AG04449 (cell line): ENCODE results near the gene RPL22L1.
"Not testable (repeated sequence)": the region's sequence is repeated elsewhere in the genome, so short reads cannot be mapped to it uniquely, and the experiment has no call there.

Experiments used
- CTCF ChIA-PET: fragments of 350-600 bp; formaldehyde crosslinking; extraction: SDS; loops from one replicate; lab custom pipeline; 2021; ENCODE audit warnings: antibody characterized with exemption; lab: Yijun Ruan, JAX
- POLR2A ChIA-PET: fragments of 400-600, 350-600 bp; formaldehyde crosslinking; extraction: SDS; loops from one replicate; lab custom pipeline; 2020; ENCODE audit warnings: antibody characterized with exemption, inconsistent platforms; lab: Yijun Ruan, JAX
- DNase-seq: peaks from one replicate; pipeline ENCODE4 v3.0.0-alpha.2; 2010; ENCODE audit warnings: low read depth, low spot score
- H3K4me3 ChIP-seq: 2 replicates; pipeline ENCODE4 v1.5.1; 2011; ENCODE audit warnings: low read depth, mild to moderate bottlenecking, control low read depth, low read length
- TF ChIP-seq, protein P1 (sequence below): IDR thresholded peaks from one replicate; pipeline ENCODE4 v1.5.1; 2011; ENCODE audit warnings: mild to moderate bottlenecking, moderate library complexity, low read length, control low read depth, inconsistent platforms; ENCODE audit not compliant: insufficient read depth; ENCODE audit errors: missing control alignments

The RPL22L1 gene

DNA sequence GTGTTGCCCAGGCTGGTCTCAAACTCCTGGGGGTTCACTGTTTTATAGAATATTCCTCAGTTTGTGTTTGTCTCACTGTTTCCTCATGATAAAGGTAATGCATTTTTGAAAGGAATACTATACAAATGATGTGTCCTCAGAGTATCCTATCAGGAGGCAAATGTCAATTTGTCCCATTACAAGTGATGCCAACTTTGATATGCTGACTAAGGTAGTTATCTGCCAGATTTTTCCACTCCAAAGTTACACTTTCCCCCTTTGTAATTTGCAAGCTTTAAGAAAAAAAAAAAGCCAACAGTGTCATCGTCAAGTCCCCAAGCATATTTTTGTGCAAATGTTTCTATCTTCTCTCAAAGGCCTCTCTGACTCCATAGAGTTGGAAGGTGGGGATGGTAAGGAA lies 29.5 kb upstream of the RPL22L1 start:
- POLR2A ChIA-PET, result no interaction called here

DNA sequence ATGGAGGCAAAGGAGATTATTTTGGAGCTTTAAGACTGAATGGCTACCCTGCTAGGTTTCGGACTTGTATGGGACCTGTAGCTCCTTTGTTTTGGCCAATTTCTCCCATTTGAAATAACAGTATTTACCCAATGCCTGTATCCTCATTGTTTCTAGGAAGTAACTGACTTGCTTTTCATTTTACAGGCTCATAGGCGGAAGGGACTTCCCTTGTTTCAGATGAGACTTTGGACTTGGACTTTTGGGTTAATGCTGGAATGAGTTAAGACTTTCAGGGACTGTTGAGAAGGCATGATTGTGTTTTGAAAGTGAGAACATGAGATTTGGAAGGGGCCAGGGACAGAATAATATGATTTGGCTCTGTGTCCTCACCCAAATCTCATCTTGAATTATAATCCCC lies 28.0 kb upstream of the RPL22L1 start:
- H3K4me3 ChIP-seq, result no peak overlapping the region
- POLR2A ChIA-PET, result no interaction called here
- CTCF ChIA-PET, result no interaction called here
- DNase-seq, result no peak
- TF ChIP-seq, protein P1, sequence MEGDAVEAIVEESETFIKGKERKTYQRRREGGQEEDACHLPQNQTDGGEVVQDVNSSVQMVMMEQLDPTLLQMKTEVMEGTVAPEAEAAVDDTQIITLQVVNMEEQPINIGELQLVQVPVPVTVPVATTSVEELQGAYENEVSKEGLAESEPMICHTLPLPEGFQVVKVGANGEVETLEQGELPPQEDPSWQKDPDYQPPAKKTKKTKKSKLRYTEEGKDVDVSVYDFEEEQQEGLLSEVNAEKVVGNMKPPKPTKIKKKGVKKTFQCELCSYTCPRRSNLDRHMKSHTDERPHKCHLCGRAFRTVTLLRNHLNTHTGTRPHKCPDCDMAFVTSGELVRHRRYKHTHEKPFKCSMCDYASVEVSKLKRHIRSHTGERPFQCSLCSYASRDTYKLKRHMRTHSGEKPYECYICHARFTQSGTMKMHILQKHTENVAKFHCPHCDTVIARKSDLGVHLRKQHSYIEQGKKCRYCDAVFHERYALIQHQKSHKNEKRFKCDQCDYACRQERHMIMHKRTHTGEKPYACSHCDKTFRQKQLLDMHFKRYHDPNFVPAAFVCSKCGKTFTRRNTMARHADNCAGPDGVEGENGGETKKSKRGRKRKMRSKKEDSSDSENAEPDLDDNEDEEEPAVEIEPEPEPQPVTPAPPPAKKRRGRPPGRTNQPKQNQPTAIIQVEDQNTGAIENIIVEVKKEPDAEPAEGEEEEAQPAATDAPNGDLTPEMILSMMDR, result no peak

More for the DNA sequence above, 29.5 kb upstream of the RPL22L1 start:
- DNase-seq, result no peak
- H3K4me3 ChIP-seq, result no peak overlapping the region
- CTCF ChIA-PET, result no interaction called here
- TF ChIP-seq, protein P1, result no peak

DNA sequence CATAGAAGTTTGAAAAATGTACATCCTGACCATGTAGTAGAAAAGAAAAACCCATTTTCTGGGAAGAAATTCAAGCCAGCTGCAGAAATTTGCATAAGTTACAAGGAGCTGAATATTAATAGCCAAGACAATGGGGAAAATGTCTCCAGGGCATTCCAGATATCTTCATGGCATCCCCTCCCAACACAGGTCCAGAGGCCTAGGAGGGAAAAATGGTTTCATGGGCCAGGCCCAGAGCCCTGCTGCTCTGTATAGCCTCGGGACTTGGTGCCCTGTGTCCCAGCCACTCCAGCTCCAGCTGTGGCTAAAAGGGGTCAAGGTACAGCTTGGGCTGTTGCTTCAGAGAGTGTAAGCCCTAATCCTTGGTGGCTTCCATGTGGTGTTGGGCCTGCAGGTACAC lies 27.2 kb upstream of the RPL22L1 start:
- H3K4me3 ChIP-seq, POLR2A ChIA-PET, DNase-seq, CTCF ChIA-PET: not testable (repeated sequence)

DNA sequence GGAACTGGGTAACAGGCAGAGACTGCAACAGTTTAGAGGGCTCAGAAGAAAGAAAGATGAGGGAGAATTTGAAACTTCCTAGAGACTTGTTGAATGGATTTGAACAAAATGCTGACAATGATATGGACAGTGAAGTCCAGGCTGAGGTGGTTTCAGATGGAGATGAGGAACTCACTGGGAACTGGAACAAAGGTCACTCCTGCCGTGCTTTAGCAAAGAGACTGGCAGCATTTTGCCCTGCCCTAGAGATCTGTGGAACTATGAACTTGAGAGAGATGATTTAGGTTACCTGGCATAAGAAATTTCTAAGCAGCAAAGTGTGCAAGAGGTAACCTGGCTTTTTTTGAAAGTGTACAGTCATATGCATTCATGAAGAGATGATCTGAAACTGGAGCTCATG lies 26.8 kb upstream of the RPL22L1 start:
- CTCF ChIA-PET, result no interaction called here
- POLR2A ChIA-PET, result no interaction called here
- H3K4me3 ChIP-seq, result no peak overlapping the region
- no peak for DNase-seq
- TF ChIP-seq, protein P1, result no peak

DNA sequence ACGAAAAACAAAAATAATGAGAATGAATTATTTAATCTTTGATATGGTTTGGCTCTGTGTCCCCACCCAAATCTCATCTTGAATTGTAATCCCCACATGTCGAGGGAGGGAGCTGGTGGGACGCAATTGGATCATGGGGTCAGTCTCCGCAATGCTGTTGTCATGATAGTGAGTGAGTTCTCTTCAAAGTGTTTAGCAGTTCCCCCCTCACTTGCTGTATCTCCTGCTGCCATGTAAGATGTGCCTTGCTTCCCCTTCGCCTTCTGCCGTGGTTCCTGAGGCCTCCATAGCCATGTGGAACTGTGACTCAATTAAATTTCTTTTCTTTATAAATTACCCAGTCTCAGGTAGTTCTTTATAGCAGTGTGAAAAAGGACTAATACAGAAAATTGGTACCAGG lies 26.3 kb upstream of the RPL22L1 start:
- CTCF ChIA-PET, DNase-seq: not testable (repeated sequence)

DNA sequence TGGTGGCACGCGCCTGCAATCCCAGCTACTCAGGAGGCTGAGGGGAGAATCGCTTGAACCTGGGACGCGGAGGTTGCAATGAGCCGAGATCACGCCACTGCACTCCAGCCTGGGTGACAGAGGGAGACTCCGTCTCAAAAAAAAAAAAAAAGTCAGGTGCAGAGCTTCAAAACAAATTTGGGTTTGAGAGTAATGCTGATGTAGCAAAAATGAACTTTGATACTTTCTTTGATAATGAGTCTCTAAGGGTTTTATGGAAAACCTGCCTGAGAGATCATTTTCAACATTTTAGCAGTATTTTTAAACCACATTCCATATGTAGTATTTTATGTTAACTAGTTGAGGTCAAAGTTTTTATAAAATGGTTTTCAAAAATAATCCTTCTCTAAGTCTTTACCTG lies 23.9 kb upstream of the RPL22L1 start:
- H3K4me3 ChIP-seq, result no peak overlapping the region
- DNase-seq, result no peak
- ChIA-PET CTCF (no interaction called here), POLR2A (no interaction called here)
- TF ChIP-seq, protein P1, result no peak

More for the DNA sequence above, 26.3 kb upstream of the RPL22L1 start:
- H3K4me3 ChIP-seq, POLR2A ChIA-PET: not testable (repeated sequence)

DNA sequence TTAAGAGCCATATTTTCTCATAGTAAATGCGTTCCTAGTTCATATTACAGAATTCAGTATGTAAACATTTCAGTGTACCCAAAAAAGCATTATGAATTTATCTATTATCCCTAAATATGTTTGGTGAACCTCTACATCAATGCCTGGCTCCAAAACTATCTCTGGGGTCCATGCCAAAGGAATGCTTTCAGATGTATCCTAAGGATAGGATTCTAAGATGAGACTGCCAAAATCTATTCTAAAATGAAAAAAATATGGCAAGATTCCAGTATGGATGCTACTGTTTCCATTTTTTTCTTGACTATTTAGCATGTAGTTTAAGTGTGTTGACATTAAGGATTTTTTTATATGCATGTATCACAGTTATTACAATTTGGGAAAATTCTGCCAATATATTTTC lies 19.6 kb upstream of the RPL22L1 start:
- CTCF ChIA-PET, result no interaction called here

More for the DNA sequence above, 19.6 kb upstream of the RPL22L1 start:
- no peak overlapping the region for H3K4me3 ChIP-seq
- POLR2A ChIA-PET, result no interaction called here
- no peak for DNase-seq
- TF ChIP-seq, protein P1, result no peak
